Measurements from ENCODE around the gene VDR. TPM values are rescaled to one million over a fixed set of nuclear protein-coding genes. Genes with fewer than 3 reads are reported as not detected.
"Not testable (repeated sequence)": the region's sequence is repeated elsewhere in the genome, so short reads cannot be mapped to it uniquely, and the experiment has no call there.

VDR gene
- total RNA-seq, 2 experiments from 2014 or later = 34.9 to 69.8 TPM

DNA sequence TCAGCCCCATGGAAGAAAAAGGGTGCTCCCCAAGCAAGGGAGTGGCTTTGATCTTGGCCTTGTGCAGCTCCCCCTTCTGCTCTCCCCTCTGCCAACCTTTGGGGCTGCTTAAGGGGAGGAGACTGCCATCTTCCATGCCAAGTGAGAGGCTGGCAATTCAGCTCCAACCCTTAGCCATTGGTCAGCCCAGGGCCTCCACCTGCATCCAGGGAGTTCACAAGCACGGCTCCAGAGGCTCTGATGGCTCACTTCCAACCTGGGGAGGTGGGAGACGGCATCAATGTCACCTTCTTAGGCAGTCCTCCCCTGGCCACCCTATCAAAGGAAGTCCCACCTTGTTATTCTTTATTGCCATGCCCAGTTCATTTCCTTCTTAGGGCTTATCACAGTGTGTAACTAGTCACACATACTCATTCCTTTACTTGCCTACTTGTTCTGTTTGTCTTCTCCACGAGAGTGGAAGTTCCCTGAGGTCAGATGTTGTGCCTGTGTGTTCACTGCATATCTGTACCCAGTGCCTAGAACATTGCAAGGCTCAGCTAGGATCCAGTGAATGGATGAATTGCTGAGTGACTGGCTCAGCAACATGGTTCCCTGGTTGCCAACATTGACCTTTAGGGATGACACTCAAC lies 90.1 kb downstream of the VDR start:
- no peak for DNase-seq
- peak overlapping the region; percentile 96 for H3K27ac Mint-ChIP-seq
- H3K4me3 Mint-ChIP-seq = peak overlapping the region; percentile 91
- ATAC-seq = no peak
- no peaks in the 10 kb centered on the region for H3K27me3 Mint-ChIP-seq
- CTCF ChIA-PET = interaction anchor here (0.9 to 27.3 kb wide), 8 partner anchors 11 to 99 kb away, joined by 3 to 775 read pairs (median 11); no protein-coding TSS in a partner anchor
- H3K4me1 Mint-ChIP-seq = peaks cover 75% of the 10 kb centered on the region
- H3K9me3 Mint-ChIP-seq (ENCODE audit: low read depth) = no peaks in the 10 kb centered on the region
- H3K36me3 Mint-ChIP-seq = peaks cover 54% of the 10 kb centered on the region

DNA sequence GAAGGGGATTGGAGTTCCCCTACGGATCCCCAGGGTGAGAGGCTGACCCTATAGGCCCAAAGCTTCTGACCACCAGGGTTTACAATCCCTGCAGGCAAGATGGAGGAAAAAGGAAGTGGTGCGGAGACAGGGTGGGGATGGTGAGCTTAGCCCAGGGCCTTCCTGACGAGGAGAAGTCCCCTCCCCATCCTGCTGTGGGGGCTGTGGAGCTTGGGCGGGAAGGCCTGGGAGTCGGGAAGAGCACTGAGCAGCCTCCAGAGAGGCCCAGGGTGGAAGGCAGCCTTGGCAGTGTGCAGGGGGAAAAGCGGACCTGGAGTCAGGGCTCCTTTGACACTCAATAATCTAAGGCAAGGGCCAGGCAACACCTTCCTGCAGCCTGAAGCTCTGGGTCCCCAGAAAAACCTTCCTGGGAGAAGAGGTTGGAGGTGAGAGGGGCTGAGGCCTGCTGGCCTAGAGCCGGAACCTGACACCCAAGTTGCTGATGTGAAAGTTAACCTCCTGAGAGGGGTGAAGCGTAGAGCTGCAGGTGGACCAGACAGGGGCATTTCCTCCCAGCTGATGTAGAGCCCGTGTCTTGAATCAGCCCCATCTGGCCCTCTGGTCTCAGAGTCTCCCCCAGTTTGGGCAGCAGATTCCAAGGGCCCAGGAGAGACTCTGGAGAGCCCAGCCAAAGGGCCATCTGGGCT lies 91.1 kb downstream of the VDR start:
- no peaks in the 10 kb centered on the region for H3K9me3 Mint-ChIP-seq (ENCODE audit: low read depth)
- no peak for ATAC-seq
- peak overlapping the region; percentile 96 for H3K27ac Mint-ChIP-seq
- H3K4me1 Mint-ChIP-seq = peaks cover 83% of the 10 kb centered on the region
- DNase-seq = peak; percentile 68
- peaks cover 54% of the 10 kb centered on the region for H3K36me3 Mint-ChIP-seq
- H3K27me3 Mint-ChIP-seq = no peaks in the 10 kb centered on the region
- H3K4me3 Mint-ChIP-seq = peak overlapping the region; percentile 91
- CTCF ChIA-PET = interaction anchor here (0.9 to 27.3 kb wide), 14 partner anchors 9 to 98 kb away, joined by 3 to 775 read pairs (median 10); no protein-coding TSS in a partner anchor

DNA sequence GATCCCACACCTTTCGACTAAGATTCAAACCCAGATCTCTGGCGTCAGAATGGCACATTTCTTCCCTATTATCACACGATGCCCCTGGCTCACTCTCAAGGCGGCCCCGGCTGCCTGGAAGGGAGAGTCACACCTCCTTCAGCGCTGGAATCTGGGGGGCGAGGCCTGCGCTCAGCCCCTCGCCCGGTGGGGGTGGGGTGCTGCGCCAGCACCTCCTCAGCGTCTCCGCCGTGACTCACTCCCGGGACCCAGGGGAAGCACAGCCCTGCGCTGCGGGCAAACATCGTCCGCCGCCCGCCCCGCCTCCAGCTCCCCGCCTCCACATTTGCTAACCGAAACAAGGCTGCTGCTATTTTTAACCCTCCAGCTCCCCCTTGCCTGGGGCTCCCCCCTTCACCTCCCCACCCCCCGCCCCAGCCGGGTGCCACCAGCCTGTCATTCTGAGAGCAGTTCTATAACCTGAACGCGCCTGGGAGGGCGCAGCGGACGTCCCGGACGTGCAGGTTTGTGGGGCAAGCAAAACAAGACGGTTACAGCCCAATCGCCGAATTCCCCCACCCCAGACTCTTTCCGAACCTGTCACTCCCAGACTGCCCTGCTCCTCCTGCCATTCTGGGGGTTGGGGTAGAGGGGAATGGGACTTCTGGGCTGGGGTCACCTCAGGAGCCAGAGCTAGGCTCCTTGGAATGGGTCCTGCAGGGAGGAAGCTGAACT lies 91.8 kb downstream of the VDR start:
- DNase-seq (peak; percentile 98), ATAC-seq (peak; percentile 73)
- peak overlapping the region; percentile 96 for H3K27ac Mint-ChIP-seq
- H3K27me3 Mint-ChIP-seq = no peaks in the 10 kb centered on the region
- H3K4me3 Mint-ChIP-seq = peak overlapping the region; percentile 91
- CTCF ChIA-PET = interaction anchor here (1.0 to 27.3 kb wide), 13 partner anchors 9 to 97 kb away, joined by 3 to 775 read pairs (median 10); no protein-coding TSS in a partner anchor
- H3K9me3 Mint-ChIP-seq (ENCODE audit: low read depth) = no peaks in the 10 kb centered on the region
- H3K36me3 Mint-ChIP-seq = peaks cover 48% of the 10 kb centered on the region
- H3K4me1 Mint-ChIP-seq = peaks cover 87% of the 10 kb centered on the region

- Mint-ChIP-seq H3K4me1 (peaks cover 90% of the 10 kb centered on the region), H3K27me3 (no peaks in the 10 kb centered on the region), H3K36me3 (peaks cover 46% of the 10 kb centered on the region), H3K9me3 (ENCODE audit: low read depth) (no peaks in the 10 kb centered on the region), H3K27ac (peak overlapping the region; percentile 96), H3K4me3 (peak overlapping the region; percentile 91)
- DNase-seq = no peak
- no peak for ATAC-seq
- CTCF ChIA-PET = interaction anchor here (1.7 to 27.3 kb wide), 11 partner anchors 8 to 96 kb away, joined by 8 to 775 read pairs (median 16); partner anchors contain the start of gene HDAC7
Measured at GRCh38 chr12:47811581-47812484, 93.0 kb downstream of the VDR start.

- Mint-ChIP-seq H3K4me3 (peak overlapping the region; percentile 91), H3K9me3 (ENCODE audit: low read depth) (no peaks in the 10 kb centered on the region), H3K4me1 (peaks cover 91% of the 10 kb centered on the region), H3K27ac (peak overlapping the region; percentile 96), H3K27me3 (no peaks in the 10 kb centered on the region), H3K36me3 (peaks cover 48% of the 10 kb centered on the region)
- ATAC-seq (no peak), DNase-seq (no peak)
- CTCF ChIA-PET = interaction anchor here (1.7 to 27.3 kb wide), 6 partner anchors 9 to 44 kb away, joined by 9 to 775 read pairs (median 31); partner anchors contain the start of gene HDAC7
Measured at GRCh38 chr12:47811072-47811396, 93.8 kb downstream of the VDR start.

DNA sequence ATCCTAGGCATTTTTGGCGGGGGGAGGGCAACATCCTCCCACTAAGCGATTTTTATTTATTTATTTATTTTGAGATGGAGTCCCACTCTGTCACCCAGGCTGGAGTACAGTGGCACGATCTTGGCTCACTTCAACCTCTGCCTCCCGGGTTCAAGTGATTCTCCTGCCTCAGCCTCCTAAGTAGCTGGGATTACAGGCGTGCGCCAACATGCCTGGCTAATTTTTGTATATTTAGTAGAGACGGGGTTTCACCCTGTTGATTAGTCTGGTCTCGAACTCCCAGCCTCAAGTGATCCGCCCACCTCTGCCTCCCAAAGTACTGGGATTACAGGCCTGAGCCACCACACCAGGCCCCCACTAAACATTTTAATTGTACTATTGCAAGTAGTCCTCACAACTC lies 95.3 kb downstream of the VDR start:
- DNase-seq; H3K4me3 Mint-ChIP-seq; ATAC-seq; H3K27me3 Mint-ChIP-seq; H3K9me3 Mint-ChIP-seq (ENCODE audit: low read depth): not testable (repeated sequence)
- H3K27ac Mint-ChIP-seq = peak overlapping the region; percentile 96
- CTCF ChIA-PET = interaction anchor here (0.6 to 27.3 kb wide), 9 partner anchors 8 to 181 kb away, joined by 3 to 775 read pairs (median 26); partner anchors contain the start of gene HDAC7
- H3K36me3 Mint-ChIP-seq = peaks cover 56% of the 10 kb centered on the region
- H3K4me1 Mint-ChIP-seq = peaks cover 92% of the 10 kb centered on the region

- Mint-ChIP-seq H3K27ac (peak overlapping the region; percentile 96), H3K4me3 (peak overlapping the region; percentile 68), H3K4me1 (peaks cover 92% of the 10 kb centered on the region), H3K27me3 (no peaks in the 10 kb centered on the region), H3K9me3 (ENCODE audit: low read depth) (no peaks in the 10 kb centered on the region), H3K36me3 (peaks cover 54% of the 10 kb centered on the region)
- DNase-seq (peak; percentile 84), ATAC-seq (peak; percentile 40)
- CTCF ChIA-PET = interaction anchor here (0.7 to 27.3 kb wide), 17 partner anchors 11 to 182 kb away, joined by 3 to 775 read pairs (median 6); partner anchors contain the start of genes HDAC7, RAPGEF3, RPAP3 and SLC48A1
Measured at GRCh38 chr12:47808574-47809365, 96.0 kb downstream of the VDR start.

DNA sequence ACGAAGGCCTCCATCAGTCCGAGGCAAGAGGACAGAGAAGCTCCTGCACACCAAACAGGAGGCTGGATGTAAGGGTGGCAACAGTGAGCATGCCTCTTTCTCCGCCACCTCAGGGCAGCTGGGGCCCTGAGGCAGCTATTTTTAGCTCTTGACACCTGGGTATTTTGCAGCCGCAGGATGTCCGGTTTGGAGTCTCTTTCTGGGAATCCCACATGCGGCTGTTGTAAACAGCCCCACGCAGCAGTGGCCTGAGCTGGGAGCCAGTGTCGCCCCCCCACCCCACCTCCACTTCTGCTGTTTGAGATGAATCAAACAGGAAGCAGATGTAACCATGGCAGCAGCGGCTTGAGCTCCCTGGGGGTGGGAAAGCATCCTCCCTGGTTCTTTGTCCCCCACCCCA lies 96.7 kb downstream of the VDR start:
- peak; percentile 57 for ATAC-seq
- H3K36me3 Mint-ChIP-seq = peaks cover 52% of the 10 kb centered on the region
- H3K4me3 Mint-ChIP-seq = peak overlapping the region; percentile 68
- peaks cover 93% of the 10 kb centered on the region for H3K4me1 Mint-ChIP-seq
- peak; percentile 98 for DNase-seq
- H3K27ac Mint-ChIP-seq = peak overlapping the region; percentile 96
- H3K9me3 Mint-ChIP-seq (ENCODE audit: low read depth) = no peaks in the 10 kb centered on the region
- CTCF ChIA-PET = interaction anchor here (0.7 to 27.3 kb wide), 17 partner anchors 10 to 142 kb away, joined by 3 to 775 read pairs (median 6); partner anchors contain the start of genes HDAC7, RAPGEF3, RPAP3 and SLC48A1
- H3K27me3 Mint-ChIP-seq = no peaks in the 10 kb centered on the region

DNA sequence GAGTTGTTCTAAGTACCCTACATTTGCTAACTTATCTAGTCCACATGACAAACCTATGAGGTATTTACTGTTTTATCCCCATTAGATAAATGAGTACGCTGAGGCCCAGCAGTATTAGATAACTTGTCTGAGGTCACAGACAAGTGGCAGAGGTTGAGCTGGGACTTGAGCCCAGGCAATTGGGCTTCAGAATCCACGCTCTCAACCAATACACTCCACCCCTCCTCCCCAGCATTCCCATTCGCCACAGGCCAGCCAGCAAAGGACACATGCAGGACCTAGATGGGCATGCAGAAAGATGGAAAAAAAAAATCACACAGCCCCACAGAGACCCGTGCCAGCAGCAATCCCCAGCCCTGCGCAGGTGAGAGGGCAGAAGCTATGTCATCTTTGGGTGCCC lies 97.5 kb downstream of the VDR start:
- CTCF ChIA-PET = interaction anchor here (0.9 to 27.3 kb wide), 11 partner anchors 9 to 142 kb away, joined by 3 to 775 read pairs (median 9); partner anchors contain the start of genes HDAC7 and SLC48A1
- Mint-ChIP-seq H3K36me3 (peaks cover 51% of the 10 kb centered on the region), H3K9me3 (ENCODE audit: low read depth) (no peaks in the 10 kb centered on the region), H3K27ac (peak overlapping the region; percentile 96), H3K4me3 (peak overlapping the region; percentile 68), H3K4me1 (peaks cover 97% of the 10 kb centered on the region), H3K27me3 (no peaks in the 10 kb centered on the region)
- no peak for DNase-seq
- ATAC-seq = no peak

DNA sequence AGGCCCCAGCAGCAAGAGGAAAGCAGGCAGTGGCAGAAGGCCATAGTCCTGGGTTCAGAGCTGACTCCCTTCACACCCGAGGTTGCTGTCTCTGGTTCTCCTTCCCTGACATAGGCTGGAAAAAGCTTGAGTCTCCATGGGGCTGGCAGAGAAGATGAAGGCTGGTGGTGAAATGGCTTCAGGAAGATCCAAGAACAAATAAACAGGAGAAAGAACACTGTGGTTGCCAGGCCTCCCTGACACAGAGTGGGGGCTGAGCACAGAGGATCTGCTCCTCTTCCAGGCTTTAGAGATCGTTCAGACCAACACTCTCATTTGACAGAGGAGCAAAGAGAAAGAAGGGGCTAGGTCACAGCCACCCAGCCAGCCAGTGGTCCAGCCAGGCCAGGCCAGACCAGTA lies 99.4 kb downstream of the VDR start:
- Mint-ChIP-seq H3K27me3 (no peaks in the 10 kb centered on the region), H3K4me1 (peaks cover 93% of the 10 kb centered on the region), H3K27ac (peak overlapping the region; percentile 96), H3K4me3 (no peak overlapping the region), H3K36me3 (peaks cover 44% of the 10 kb centered on the region), H3K9me3 (ENCODE audit: low read depth) (no peaks in the 10 kb centered on the region)
- CTCF ChIA-PET = interaction anchor here (1.5 to 27.3 kb wide), 6 partner anchors 8 to 63 kb away, joined by 4 to 775 read pairs (median 16); partner anchors contain the start of genes HDAC7 and RAPGEF3
- ATAC-seq (no peak), DNase-seq (no peak)

DNA sequence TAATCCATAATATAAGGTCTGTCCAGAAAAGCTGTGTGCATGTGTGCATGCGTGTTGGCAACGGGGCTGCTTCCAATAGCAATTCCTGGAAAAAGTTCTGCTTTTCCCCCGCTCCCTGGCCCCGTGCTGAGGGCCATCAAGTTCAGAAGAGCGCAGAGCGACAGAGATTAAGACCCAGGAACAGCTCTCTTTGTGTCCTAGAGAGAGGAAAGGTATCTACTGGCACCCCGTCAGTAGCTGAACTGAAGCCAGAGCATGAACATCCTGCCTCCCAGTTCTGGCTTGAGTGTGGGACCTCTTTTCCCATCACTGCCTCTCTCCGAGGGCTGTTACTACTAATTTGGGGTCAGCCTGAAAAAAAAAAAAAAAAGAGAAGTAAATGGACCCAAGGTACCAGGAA lies 100.6 kb downstream of the VDR start:
- H3K27me3 Mint-ChIP-seq = no peaks in the 10 kb centered on the region
- H3K9me3 Mint-ChIP-seq (ENCODE audit: low read depth) = no peaks in the 10 kb centered on the region
- ATAC-seq (no peak), DNase-seq (no peak)
- H3K4me1 Mint-ChIP-seq = peaks cover 88% of the 10 kb centered on the region
- peaks cover 43% of the 10 kb centered on the region for H3K36me3 Mint-ChIP-seq
- CTCF ChIA-PET = interaction anchor here (1.0 to 27.3 kb wide), 7 partner anchors 9 to 60 kb away, joined by 3 to 775 read pairs (median 9); partner anchors contain the start of genes HDAC7, RAPGEF3 and SLC48A1
- peak overlapping the region; percentile 82 for H3K27ac Mint-ChIP-seq
- H3K4me3 Mint-ChIP-seq = no peak overlapping the region
